ENCODE results near the gene MYH16. TPM values are rescaled to one million over a fixed set of nuclear protein-coding genes. Genes with fewer than 3 reads are reported as not detected.
"Not testable (repeated sequence)": the region's sequence is repeated elsewhere in the genome, so short reads cannot be mapped to it uniquely, and the experiment has no call there.

The MYH16 gene
- total and polyA plus RNA-seq, 9 of the 15 experiments (the other 6 are each of a cell fraction or from before 2014, with no cell fraction given) = 0.09 TPM; not detected in 8

- TF ChIP-seq KLF1 (tag; IDR thresholded peaks at IDR 0.05) = peak; percentile 59; the same call in 1 of the 2 replicates
- TF ChIP-seq BACH1 (tag; IDR thresholded peaks at IDR 0.05) = 0 out of 2 replicates have a peak, but pooled peaks have one; percentile 31
- TF ChIP-seq MLLT1 (IDR thresholded peaks at IDR 0.05) = peak; percentile 71 to 73; a peak in 3 of 4 replicates
- TF ChIP-seq DPF2 (IDR thresholded peaks at IDR 0.05) = peak; percentile 95
- 0 out of 4 replicates have a peak, but pooled peaks of 1 of the 2 experiments have one; percentile 23 for TF ChIP-seq TBL1XR1 (IDR thresholded peaks at IDR 0.05; ENCODE audit: low read length in 2 of 2)
- 0 out of 4 replicates have a peak, but pooled peaks of 1 of the 2 experiments have one; percentile 50 for TF ChIP-seq MNT (conservative IDR thresholded peaks at IDR 0.05)
- peak; percentile 76 for TF ChIP-seq POLR3A (IDR thresholded peaks at IDR 0.05; ENCODE audit: borderline replicate concordance, extremely low read depth, insufficient read depth, insufficient read length)
- TF ChIP-seq ZNF175 (CRISPR knock-in tag; IDR thresholded peaks at IDR 0.05; ENCODE audit: low read depth) = 0 out of 2 replicates have a peak, but pooled peaks have one; percentile 45
- peak; percentile 87 for TF ChIP-seq ATF7 (IDR thresholded peaks at IDR 0.05)
- peak; percentile 83 for TF ChIP-seq TOE1 (IDR thresholded peaks at IDR 0.05; ENCODE audit: borderline replicate concordance)
- not testable (repeated sequence) for TF ChIP-seq TOE1 (CRISPR knock-in tag; IDR thresholded peaks at IDR 0.05; ENCODE audit: borderline replicate concordance, low read depth); FOXM1 (CRISPR knock-in tag; IDR thresholded peaks at IDR 0.05; ENCODE audit: low read depth)
- TF ChIP-seq FOXM1 (IDR thresholded peaks at IDR 0.05; ENCODE audit: low read depth) = peak; percentile 53; the same call in 1 of the 2 replicates
- TF ChIP-seq HES1 (IDR thresholded peaks at IDR 0.05; ENCODE audit: low read depth) = peak; percentile 41; the same call in 1 of the 2 replicates
- TF ChIP-seq RCOR1 (IDR thresholded peaks at IDR 0.05; ENCODE audit: borderline replicate concordance in 1 of 2, low read depth in 2 of 2, low read length in 2 of 2) = peak in 1 of 2 experiments; percentile 67; a peak in 1 of 4 replicates
- peak; percentile 92 for TF ChIP-seq THRAP3 (IDR thresholded peaks at IDR 0.05; ENCODE audit: borderline replicate concordance)
- peak; percentile 75 for TF ChIP-seq TAF9B (IDR thresholded peaks at IDR 0.05; ENCODE audit: partially characterized antibody)
- peak; percentile 95 for TF ChIP-seq CEBPB (tag; IDR thresholded peaks at IDR 0.05)
- peak; percentile 76; the same call in 1 of the 2 replicates for TF ChIP-seq SP1 (CRISPR knock-in tag; IDR thresholded peaks at IDR 0.05)
- peak; percentile 24 to 88 for TF ChIP-seq AFF1 (IDR thresholded peaks at IDR 0.05; ENCODE audit: low read depth in 1 of 2, partially characterized antibody in 2 of 2)
Observed at GRCh38 chr7:99330314-99330961, 57.8 kb downstream of the MYH16 start (continued).

Measured in K562 (cell line).